GM12878 (cell line): Measurements from ENCODE around the gene CNST.

Experiments used
- EGR1 ChIP-seq, 2 experiments: IDR thresholded peaks; 1 replicate in 1 of 2; 2 replicates in 1 of 2; pipeline ENCODE4 v1.6.1; 2011 to 2012; ENCODE audit warnings: low read depth in 2 of 2, low read length in 2 of 2, borderline replicate concordance in 1 of 2, mild to moderate bottlenecking in 1 of 2, moderate library complexity in 1 of 2
- NFYB ChIP-seq: IDR thresholded peaks from 2 replicates; pipeline ENCODE4 v1.6.1; 2011; ENCODE audit warnings: low read depth, mild to moderate bottlenecking, low read length, improper control_type of control experiment, moderate library complexity; ENCODE audit not compliant: insufficient read depth
- POLR2A ChIP-seq: IDR thresholded peaks from 2 replicates; pipeline ENCODE4 v1.6.1; 2011; ENCODE audit warnings: low read depth, mild to moderate bottlenecking, low read length
- REST ChIP-seq: IDR thresholded peaks from 2 replicates; pipeline ENCODE4 v1.6.1; 2012; ENCODE audit warnings: mild to moderate bottlenecking, low read depth, low read length
- SPI1 ChIP-seq: IDR thresholded peaks from 2 replicates; pipeline ENCODE4 v1.6.1; 2011; ENCODE audit warnings: low read depth, mild to moderate bottlenecking, low read length, moderate library complexity, borderline replicate concordance; ENCODE audit not compliant: insufficient read depth
- YY1 ChIP-seq: IDR thresholded peaks from 2 replicates; pipeline ENCODE4 v1.6.1; 2011; ENCODE audit warnings: low read depth, mild to moderate bottlenecking, low read length
- TF ChIP-seq, protein P1 (sequence below): fragments of 450-650 bp; IDR thresholded peaks from 2 replicates; pipeline ENCODE4 v1.6.1; 2016; ENCODE audit warnings: mild to moderate bottlenecking

GRCh38 chr1:246549665-246550064, 16.6 kb upstream of the CNST start:
- TF ChIP-seq EGR1 (IDR thresholded peaks at IDR 0.05; ENCODE audit: borderline replicate concordance in 1 of 2, low read depth in 2 of 2, low read length in 2 of 2) (no peak), YY1 (no peak), POLR2A (no peak), SPI1 (no peak), NFYB (no peak), REST (no peak)
- TF ChIP-seq, protein P1, sequence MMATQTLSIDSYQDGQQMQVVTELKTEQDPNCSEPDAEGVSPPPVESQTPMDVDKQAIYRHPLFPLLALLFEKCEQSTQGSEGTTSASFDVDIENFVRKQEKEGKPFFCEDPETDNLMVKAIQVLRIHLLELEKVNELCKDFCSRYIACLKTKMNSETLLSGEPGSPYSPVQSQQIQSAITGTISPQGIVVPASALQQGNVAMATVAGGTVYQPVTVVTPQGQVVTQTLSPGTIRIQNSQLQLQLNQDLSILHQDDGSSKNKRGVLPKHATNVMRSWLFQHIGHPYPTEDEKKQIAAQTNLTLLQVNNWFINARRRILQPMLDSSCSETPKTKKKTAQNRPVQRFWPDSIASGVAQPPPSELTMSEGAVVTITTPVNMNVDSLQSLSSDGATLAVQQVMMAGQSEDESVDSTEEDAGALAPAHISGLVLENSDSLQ = no peak
